ENCODE measurements around the gene EMC1.
"Not testable (repeated sequence)": the region's sequence is repeated elsewhere in the genome, so short reads cannot be mapped to it uniquely, and the experiment has no call there.

Gene EMC1

DNA sequence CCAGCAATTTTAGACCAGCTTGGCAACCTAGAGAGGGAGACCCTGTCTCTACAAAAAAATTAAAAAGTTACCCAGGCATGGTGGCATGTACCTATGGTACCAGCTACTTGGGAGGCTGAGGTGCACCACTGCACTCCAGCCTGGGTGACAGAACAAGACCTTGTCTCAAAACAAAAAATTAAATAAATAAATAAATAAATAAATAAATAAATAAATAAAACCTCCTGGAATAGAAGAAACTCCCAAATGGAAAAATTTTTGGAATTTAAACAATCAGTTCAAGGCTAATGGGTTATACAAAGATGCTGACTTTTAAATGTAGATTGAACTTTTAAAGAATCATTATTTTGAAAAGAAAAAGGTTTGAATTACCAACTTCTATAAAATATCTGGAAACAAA lies 63.5 kb downstream of the EMC1 start:
- no peak for DNase-seq

DNA sequence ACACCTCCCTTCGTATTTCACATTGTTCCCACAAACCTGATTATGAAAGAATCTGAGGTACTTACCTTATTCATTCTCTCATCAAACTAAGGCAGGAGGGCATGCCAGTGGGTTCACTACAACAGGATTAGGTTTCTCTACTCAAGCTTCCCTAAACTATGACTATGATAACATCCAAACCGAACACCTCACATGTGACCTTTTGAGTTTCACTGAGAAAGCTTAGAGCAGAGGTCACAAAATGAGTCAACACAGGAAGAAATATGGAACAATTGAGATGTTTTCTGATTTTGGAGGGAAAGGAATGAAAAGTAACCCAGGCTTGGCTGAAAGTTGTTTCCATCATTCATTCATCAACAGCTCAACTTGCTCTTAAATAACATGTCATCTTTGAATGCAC lies 65.3 kb downstream of the EMC1 start:
- DNase-seq = no peak

GRCh38 chr1:19182223-19182622 lies 69.1 kb downstream of the EMC1 start:
- no peak for DNase-seq

DNA sequence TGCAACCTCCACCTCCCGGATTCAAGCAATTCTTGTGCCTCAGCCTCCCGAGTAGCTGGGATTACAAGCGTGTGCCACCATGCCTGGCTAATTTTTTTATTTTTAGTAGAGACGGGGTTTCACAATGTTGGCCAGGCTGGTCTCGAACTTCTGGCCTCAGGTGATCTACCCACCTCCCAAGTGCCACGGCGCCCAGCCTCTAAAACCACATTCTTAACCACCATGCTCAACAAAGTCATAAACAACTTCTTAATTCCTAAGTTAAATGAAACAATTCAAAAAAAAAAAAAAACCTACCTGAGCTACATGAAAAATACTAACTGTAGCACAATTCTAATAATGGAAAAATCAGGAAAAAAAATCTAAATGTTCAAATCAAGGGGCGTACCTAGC lies 71.1 kb downstream of the EMC1 start:
- DNase-seq = not testable (repeated sequence)

DNA sequence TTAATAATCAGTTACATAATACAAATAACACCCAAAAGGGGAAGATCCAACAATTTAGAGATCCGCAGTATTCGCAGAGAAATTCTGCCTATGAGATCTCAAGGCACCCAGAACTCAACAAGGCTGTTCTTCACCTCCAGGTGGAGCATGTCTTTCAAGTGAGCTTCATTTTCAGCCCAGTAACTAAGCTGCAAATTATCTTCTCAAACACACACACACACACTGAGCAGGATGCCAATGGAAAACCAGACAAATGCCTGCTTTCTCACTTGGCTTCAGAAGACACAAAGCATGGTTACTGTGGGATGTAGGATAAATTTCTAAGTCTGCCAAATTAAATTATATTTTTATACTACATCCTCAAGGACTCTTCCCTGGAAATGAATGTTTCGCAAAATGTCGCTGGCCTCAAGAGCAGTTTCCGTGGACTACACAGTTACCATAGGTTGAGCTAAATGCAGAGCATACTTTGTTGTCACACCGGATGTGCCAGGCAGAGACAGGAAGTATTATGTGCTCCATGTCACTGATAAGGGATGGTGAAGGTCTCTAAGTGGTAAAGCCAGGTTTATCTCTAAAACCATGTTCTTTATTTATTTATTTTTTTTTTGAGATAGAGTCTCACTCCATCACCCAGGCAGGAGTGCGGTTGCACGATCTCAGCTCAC lies 71.6 kb downstream of the EMC1 start:
- no peak for DNase-seq

DNA sequence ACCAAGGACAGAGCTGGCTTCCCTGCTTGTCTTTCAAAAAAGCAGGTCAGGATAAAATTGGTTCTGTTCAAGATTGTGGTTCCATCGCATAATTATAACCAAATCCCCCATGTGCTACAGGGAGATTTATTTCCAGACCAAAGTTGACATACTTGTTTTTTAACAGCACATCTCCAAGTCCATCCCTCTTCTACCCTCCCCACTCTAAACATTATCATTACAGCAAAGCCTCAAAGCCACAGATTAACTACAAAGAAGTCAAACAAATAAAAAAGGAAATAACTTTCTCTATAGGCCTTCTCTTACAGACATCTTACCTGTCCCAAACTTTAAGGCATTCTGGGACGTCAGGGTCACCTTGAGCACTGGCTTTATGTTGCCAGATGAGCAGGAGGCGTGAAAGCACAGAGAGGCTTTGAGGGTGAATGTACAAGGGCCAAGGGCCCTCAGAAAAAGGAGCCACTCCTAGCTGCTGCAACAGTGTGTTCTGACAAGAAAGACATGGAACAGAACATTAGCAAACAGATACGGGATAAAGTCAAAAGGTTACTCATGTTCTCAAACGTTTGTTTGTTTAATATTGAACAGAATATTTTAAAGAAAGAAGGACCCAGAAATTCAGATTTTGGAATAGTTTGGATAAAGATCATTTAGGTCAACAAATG lies 72.5 kb downstream of the EMC1 start:
- no peak for DNase-seq

DNA sequence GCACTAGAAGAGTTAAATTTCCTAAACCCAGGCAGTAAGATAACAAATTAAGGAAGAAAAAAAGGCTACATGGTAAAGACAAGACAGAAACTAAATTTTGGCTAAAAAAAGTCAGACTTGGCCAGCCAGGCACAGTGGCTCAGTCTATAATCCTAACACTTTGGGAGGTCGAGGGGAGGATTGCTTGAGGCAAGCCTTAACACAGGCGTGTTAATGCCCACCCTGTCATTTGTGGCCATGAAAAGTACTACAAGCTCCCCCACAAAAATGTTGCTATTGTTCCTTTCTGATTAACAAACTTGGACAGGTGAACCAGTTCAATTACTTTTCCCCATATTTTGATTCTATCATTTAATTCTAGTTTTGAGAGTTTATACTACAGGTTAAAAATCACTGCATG lies 73.5 kb downstream of the EMC1 start:
- no peak for DNase-seq

- DNase-seq = no peak
Measured at GRCh38 chr1:19169642-19170041, 81.7 kb downstream of the EMC1 start.

GRCh38 chr1:19167140-19167539 lies 84.2 kb downstream of the EMC1 start:
- DNase-seq = no peak

- no peak for DNase-seq
Measured at GRCh38 chr1:19166066-19166465, 85.3 kb downstream of the EMC1 start.

All from NCI-H526 treated with DMSO at 0.1 percent for 48 hours (cell line).